GM23248 (cell line): ENCODE data around the gene PKN3. TPM values are rescaled to one million over a fixed set of nuclear protein-coding genes. Genes with fewer than 3 reads are reported as not detected.

Experiments used
- DNase-seq: peaks from one replicate; pipeline ENCODE4 v3.0.0-alpha.2; 2015
- H2AFZ ChIP-seq: fragments of 200-600 bp; sonication (generic); 2 replicates; pipeline ENCODE4 v1.6.1; 2016; ENCODE audit warnings: antibody characterized with exemption
- H3F3A ChIP-seq: fragments of 200-600 bp; sonication (generic); 2 replicates; pipeline ENCODE4 v1.6.1; 2016; ENCODE audit warnings: mild to moderate bottlenecking, antibody characterized with exemption, mixed run types; ENCODE audit not compliant: insufficient read depth
- H3K27ac ChIP-seq: fragments of 200-600 bp; sonication (generic); 2 replicates; pipeline ENCODE4 v1.5.1; 2016; ENCODE audit warnings: mild to moderate bottlenecking
- H3K27me3 ChIP-seq: fragments of 200-600 bp; sonication (generic); replicated peaks from 2 replicates; pipeline ENCODE4 v1.6.1; 2016; ENCODE audit warnings: mild to moderate bottlenecking; ENCODE audit not compliant: insufficient read depth
- H3K36me3 ChIP-seq: fragments of 200-600 bp; sonication (generic); 2 replicates; pipeline ENCODE4 v1.6.1; 2016; ENCODE audit warnings: low read depth, mild to moderate bottlenecking
- H3K4me1 ChIP-seq: fragments of 200-600 bp; sonication (generic); 2 replicates; pipeline ENCODE4 v1.6.1; 2016; ENCODE audit warnings: mild to moderate bottlenecking; ENCODE audit not compliant: insufficient read depth
- H3K4me2 ChIP-seq: fragments of 200-600 bp; sonication (generic); one replicate; pipeline ENCODE4 v1.6.1; 2016; ENCODE audit warnings: mild to moderate bottlenecking; ENCODE audit not compliant: unreplicated experiment
- H3K4me3 ChIP-seq: fragments of 200-600 bp; sonication (generic); 2 replicates; pipeline ENCODE4 v1.5.1; 2016; ENCODE audit warnings: mild to moderate bottlenecking
- H3K79me2 ChIP-seq: fragments of 200-600 bp; sonication (generic); 2 replicates; pipeline ENCODE4 v1.6.1; 2016; ENCODE audit warnings: mild to moderate bottlenecking; ENCODE audit not compliant: insufficient read depth
- H3K9ac ChIP-seq: fragments of 200-600 bp; sonication (generic); 2 replicates; pipeline ENCODE4 v1.6.1; 2016; ENCODE audit warnings: mild to moderate bottlenecking
- H3K9me2 ChIP-seq: fragments of 200-600 bp; sonication (generic); 2 replicates; pipeline ENCODE4 v1.6.1; 2016; ENCODE audit warnings: mixed run types, mild to moderate bottlenecking, moderate library complexity; ENCODE audit not compliant: insufficient read depth
- H3K9me3 ChIP-seq: fragments of 200-600 bp; sonication (generic); one replicate; pipeline ENCODE4 v1.6.1; 2017; ENCODE audit warnings: low read depth
- H4K20me1 ChIP-seq: fragments of 200-600 bp; sonication (generic); 2 replicates; pipeline ENCODE4 v1.6.0; 2016; ENCODE audit not compliant: insufficient read depth
- EZH2 ChIP-seq: fragments of 200-600 bp; sonication (generic); IDR thresholded peaks from 2 replicates; pipeline ENCODE4 v1.6.1; 2018; ENCODE audit warnings: antibody characterized with exemption, mild to moderate bottlenecking; ENCODE audit not compliant: insufficient read depth, poor library complexity, severe bottlenecking
- EZH2phosphoT487 ChIP-seq: fragments of 200-600 bp; sonication (generic); IDR thresholded peaks from 2 replicates; pipeline ENCODE4 v1.6.1; 2018; ENCODE audit warnings: antibody characterized with exemption, moderate library complexity, mild to moderate bottlenecking, low read depth; ENCODE audit not compliant: insufficient read depth
- WGBS, 2 experiments: methylation state at CpG; one replicate each; pipeline ENCODE4 v1.1.6; 2015 to 2017; ENCODE audit warnings: low lambda C conversion rate in 2 of 2, low coverage in 1 of 2; ENCODE audit errors: missing lambda C conversion rate in 2 of 2; 5-methylcytosine and 5-hydroxymethylcytosine counted together
- in situ Hi-C: fragments of 300-500 bp; cut with MboI; formaldehyde crosslinking; loops from 2 replicates; pipeline ENCODE4 v1.15.0; 2020
- polyA plus RNA-seq: library from polyadenylated mRNA; unstranded; fragments of >200 nt; fragmentation: Nextera tagmentation; extraction: Ambion mirVana; gene quantifications from 2 replicates; pipeline ENCODE4 v1.2.1, GENCODE V29; 2016
- total RNA-seq: library from RNA; depleted of rRNA; stranded (reverse); fragments of >200 nt; shearing (Covaris generic); gene quantifications from 2 replicates; pipeline ENCODE4 v1.2.3, GENCODE V29; 2014

PKN3 gene
- total and polyA plus RNA-seq, 2 experiments from 2014 or later, result 0.95 to 2.1 TPM

- Histone ChIP-seq H3K9me2 (no peaks in the 10 kb centered on the region), H3K4me3 (no peak overlapping the region), H3K9me3 (no peaks in the 10 kb centered on the region), H4K20me1 (no peaks in the 10 kb centered on the region), H3K27ac (no peak overlapping the region), H3K27me3 (no peaks in the 10 kb centered on the region), H2AFZ (no peak overlapping the region), H3K9ac (no peak overlapping the region), H3F3A (no peaks in the 10 kb centered on the region), H3K79me2 (no peaks in the 10 kb centered on the region), H3K4me1 (no peaks in the 10 kb centered on the region), H3K4me2 (no peak overlapping the region), H3K36me3 (no peaks in the 10 kb centered on the region)
- WGBS, 2 experiments, result 81 to 83% methylated on average over 27 to 31 of the region's 31 CpGs
- in situ Hi-C loops, result no loop called here
- no peak for DNase-seq
- TF ChIP-seq EZH2phosphoT487 (no peak), EZH2 (no peak)
Observed at GRCh38 chr9:128703616-128704355, 1.5 kb downstream of the PKN3 start.

- no peak overlapping the region for H3K9ac ChIP-seq
- H3K9me3 ChIP-seq, result no peaks in the 10 kb centered on the region
- H3K9me2 ChIP-seq, result no peaks in the 10 kb centered on the region
- no peaks in the 10 kb centered on the region for H3F3A ChIP-seq
- no peak overlapping the region for H3K4me3 ChIP-seq
- no peak overlapping the region for H2AFZ ChIP-seq
- TF ChIP-seq EZH2 (no peak), EZH2phosphoT487 (no peak)
- no peak for DNase-seq
- in situ Hi-C loops, result no loop called here
- H3K27me3 ChIP-seq, result no peaks in the 10 kb centered on the region
- H3K36me3 ChIP-seq, result no peaks in the 10 kb centered on the region
- H3K4me2 ChIP-seq, result no peak overlapping the region
- no peaks in the 10 kb centered on the region for H4K20me1 ChIP-seq
- H3K4me1 ChIP-seq, result no peaks in the 10 kb centered on the region
- H3K79me2 ChIP-seq, result no peaks in the 10 kb centered on the region
- 84 to 87% methylated on average over 5 of the region's 5 CpGs for WGBS, 2 experiments
- H3K27ac ChIP-seq, result no peak overlapping the region
Observed at GRCh38 chr9:128704356-128704670, 2.0 kb downstream of the PKN3 start.

- Histone ChIP-seq H2AFZ (no peak overlapping the region), H4K20me1 (no peaks in the 10 kb centered on the region), H3F3A (no peaks in the 10 kb centered on the region), H3K27me3 (no peaks in the 10 kb centered on the region), H3K4me1 (no peaks in the 10 kb centered on the region), H3K79me2 (no peaks in the 10 kb centered on the region), H3K4me3 (no peak overlapping the region), H3K27ac (no peak overlapping the region), H3K4me2 (no peak overlapping the region), H3K9me3 (no peaks in the 10 kb centered on the region), H3K9ac (no peak overlapping the region), H3K36me3 (no peaks in the 10 kb centered on the region), H3K9me2 (no peaks in the 10 kb centered on the region)
- in situ Hi-C loops, result no loop called here
- 90 to 91% methylated on average over 32 to 34 of the region's 36 CpGs for WGBS, 2 experiments
- no peak for DNase-seq
- no peak for TF ChIP-seq EZH2phosphoT487
- no peak for TF ChIP-seq EZH2
Observed at GRCh38 chr9:128705051-128705965, 3.0 kb downstream of the PKN3 start.

- Histone ChIP-seq H3K9me3 (no peaks in the 10 kb centered on the region), H3K27ac (no peak overlapping the region), H3K79me2 (no peaks in the 10 kb centered on the region), H3K36me3 (no peaks in the 10 kb centered on the region), H4K20me1 (no peaks in the 10 kb centered on the region), H3K4me3 (no peak overlapping the region), H3F3A (no peaks in the 10 kb centered on the region), H3K9me2 (no peaks in the 10 kb centered on the region), H3K4me1 (no peaks in the 10 kb centered on the region), H2AFZ (no peak overlapping the region), H3K27me3 (no peaks in the 10 kb centered on the region), H3K4me2 (no peak overlapping the region), H3K9ac (no peak overlapping the region)
- WGBS, 2 experiments, result 100% methylated on average over 1 of the region's 1 CpG
- no peak for TF ChIP-seq EZH2
- no peak for DNase-seq
- in situ Hi-C loops, result no loop called here
Observed at GRCh38 chr9:128706045-128706444, 3.7 kb downstream of the PKN3 start.
